NCI-H2107 treated with DMSO at 0.1 percent for 48 hours (cell line): Measurements from ENCODE around the gene BEND7.
"Not testable (repeated sequence)": the region's sequence is repeated elsewhere in the genome, so short reads cannot be mapped to it uniquely, and the experiment has no call there.

Experiments used
- DNase-seq: peaks from one replicate; lab custom pipeline; 2025; ENCODE audit not compliant: unreplicated experiment; lab: John Stamatoyannopoulos, UW

Gene BEND7

GRCh38 chr10:13425397-13425796 lies 103.4 kb downstream of the BEND7 start:
- DNase-seq = no peak

- no peak for DNase-seq
Measured at GRCh38 chr10:13422800-13423199, 106.0 kb downstream of the BEND7 start.

- DNase-seq = no peak
Measured at GRCh38 chr10:13421382-13421917, 107.4 kb downstream of the BEND7 start.

- DNase-seq = no peak
Measured at GRCh38 chr10:13420532-13421307, 108.1 kb downstream of the BEND7 start.

GRCh38 chr10:13417459-13418126 lies 111.2 kb downstream of the BEND7 start:
- DNase-seq = no peak

GRCh38 chr10:13416760-13417159 lies 112.1 kb downstream of the BEND7 start:
- no peak for DNase-seq

- no peak for DNase-seq
Measured at GRCh38 chr10:13414855-13415254, 114.0 kb downstream of the BEND7 start.

- no peak for DNase-seq
Measured at GRCh38 chr10:13414137-13414536, 114.7 kb downstream of the BEND7 start.

- DNase-seq = no peak
Measured at GRCh38 chr10:13412894-13413293, 115.9 kb downstream of the BEND7 start.

GRCh38 chr10:13404791-13405190 lies 124.0 kb downstream of the BEND7 start:
- no peak for DNase-seq

GRCh38 chr10:13404305-13404759 lies 124.5 kb downstream of the BEND7 start:
- DNase-seq = no peak

- not testable (repeated sequence) for DNase-seq
Measured at GRCh38 chr10:13403426-13403825, 125.4 kb downstream of the BEND7 start.

- DNase-seq = no peak
Measured at GRCh38 chr10:13402021-13402420, 126.8 kb downstream of the BEND7 start.

- no peak for DNase-seq
Measured at GRCh38 chr10:13401142-13401541, 127.7 kb downstream of the BEND7 start.

- DNase-seq = no peak
Measured at GRCh38 chr10:13400196-13400965, 128.4 kb downstream of the BEND7 start.

- no peak for DNase-seq
Measured at GRCh38 chr10:13399752-13400151, 129.1 kb downstream of the BEND7 start.

- no peak for DNase-seq
Measured at GRCh38 chr10:13399236-13399635, 129.6 kb downstream of the BEND7 start.

- no peak for DNase-seq
Measured at GRCh38 chr10:13397052-13397451, 131.8 kb downstream of the BEND7 start.

- no peak for DNase-seq
Measured at GRCh38 chr10:13396369-13396768, 132.4 kb downstream of the BEND7 start.

- DNase-seq = no peak
Measured at GRCh38 chr10:13395540-13395939, 133.3 kb downstream of the BEND7 start.

GRCh38 chr10:13393640-13394039 lies 135.2 kb downstream of the BEND7 start:
- no peak for DNase-seq
